SK-N-MC (cell line): Measurements from ENCODE around the gene KRTAP10-10.

ENCODE experiments used
- EZH2 ChIP-seq: fragments of 200-600 bp; sonication (generic); IDR thresholded peaks from one replicate; pipeline ENCODE4 v1.6.1; 2017; ENCODE audit warnings: antibody characterized with exemption
- POLR2AphosphoS5 ChIP-seq: IDR thresholded peaks from 2 replicates; pipeline ENCODE4 v1.6.1; 2012; ENCODE audit warnings: mild to moderate bottlenecking, low read depth, low read length, borderline replicate concordance

DNA sequence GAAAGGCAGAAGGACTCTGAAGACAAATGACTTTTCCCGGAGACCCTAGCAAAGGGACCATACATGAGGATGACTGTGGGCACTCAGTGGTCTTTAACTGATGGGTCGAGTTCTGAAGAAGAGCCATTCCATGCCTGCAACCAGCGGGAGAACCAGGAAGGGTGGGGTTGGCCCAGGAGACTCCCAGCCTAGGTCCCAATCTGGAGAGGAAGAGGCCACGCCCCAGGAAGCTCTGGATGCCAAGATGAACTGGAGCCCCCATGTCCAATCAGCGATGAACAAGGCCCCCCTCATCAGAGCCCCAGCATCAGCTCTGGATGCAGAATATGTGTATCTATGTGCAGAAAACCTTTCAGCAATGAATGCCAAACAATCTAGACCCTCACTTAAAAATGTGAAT is 3.6 kb downstream of the KRTAP10-10 start:
- TF ChIP-seq EZH2 (no peak), POLR2AphosphoS5 (no peak)
